Right atrium auricular region (tissue), 2 donors: ENCODE measurements around the gene BEND6. TPM values are rescaled to one million over a fixed set of nuclear protein-coding genes. Genes with fewer than 3 reads are reported as not detected.

Source experiments
- DNase-seq: peaks from one replicate; pipeline ENCODE4 v3.0.0-alpha.2; 2019; ENCODE audit warnings: low spot score
- H3K27ac ChIP-seq, 2 donors: fragments of 200-600 bp; sonication (generic); 1 replicate in 1 of 2; 2 replicates in 1 of 2; pipeline ENCODE4 v1.5.1; 2016 to 2019
- H3K27me3 ChIP-seq, 2 donors: fragments of 200-600 bp; sonication (generic); one replicate each; pipeline versions ENCODE4 v1.5.1 to v1.6.0; 2017 to 2019
- H3K36me3 ChIP-seq: fragments of 200-600 bp; sonication (generic); one replicate; pipeline ENCODE4 v1.5.1; 2016
- H3K4me1 ChIP-seq, 2 donors: fragments of 200-600 bp; sonication (generic); one replicate each; pipeline versions ENCODE4 v1.5.1 to v1.6.0; 2017 to 2019
- H3K4me3 ChIP-seq, 2 donors: fragments of 200-600 bp; sonication (generic); 1 replicate in 1 of 2; 2 replicates in 1 of 2; pipeline ENCODE4 v1.5.1; 2017 to 2019; ENCODE audit warnings: mild to moderate bottlenecking in 1 of 2, moderate library complexity in 1 of 2
- H3K9me3 ChIP-seq, 2 donors: fragments of 200-600 bp; sonication (generic); one replicate each; pipeline ENCODE4 v1.5.1; 2019
- total RNA-seq, 2 donors: library from RNA; depleted of rRNA; stranded (reverse); fragments of >200 nt; gene quantifications; one replicate each; pipeline ENCODE4 v1.1.0, GENCODE V29; 2016
- TF ChIP-seq, protein P1 (sequence below), 2 donors: fragments of 200-600 bp; sonication (generic); IDR thresholded peaks; one replicate each; pipeline ENCODE4 v1.5.1; 2019; ENCODE audit warnings: antibody characterized with exemption in 2 of 2

Gene BEND6
- total RNA-seq, 2 donors from 2014 or later = 0.43 to 5.9 TPM

DNA sequence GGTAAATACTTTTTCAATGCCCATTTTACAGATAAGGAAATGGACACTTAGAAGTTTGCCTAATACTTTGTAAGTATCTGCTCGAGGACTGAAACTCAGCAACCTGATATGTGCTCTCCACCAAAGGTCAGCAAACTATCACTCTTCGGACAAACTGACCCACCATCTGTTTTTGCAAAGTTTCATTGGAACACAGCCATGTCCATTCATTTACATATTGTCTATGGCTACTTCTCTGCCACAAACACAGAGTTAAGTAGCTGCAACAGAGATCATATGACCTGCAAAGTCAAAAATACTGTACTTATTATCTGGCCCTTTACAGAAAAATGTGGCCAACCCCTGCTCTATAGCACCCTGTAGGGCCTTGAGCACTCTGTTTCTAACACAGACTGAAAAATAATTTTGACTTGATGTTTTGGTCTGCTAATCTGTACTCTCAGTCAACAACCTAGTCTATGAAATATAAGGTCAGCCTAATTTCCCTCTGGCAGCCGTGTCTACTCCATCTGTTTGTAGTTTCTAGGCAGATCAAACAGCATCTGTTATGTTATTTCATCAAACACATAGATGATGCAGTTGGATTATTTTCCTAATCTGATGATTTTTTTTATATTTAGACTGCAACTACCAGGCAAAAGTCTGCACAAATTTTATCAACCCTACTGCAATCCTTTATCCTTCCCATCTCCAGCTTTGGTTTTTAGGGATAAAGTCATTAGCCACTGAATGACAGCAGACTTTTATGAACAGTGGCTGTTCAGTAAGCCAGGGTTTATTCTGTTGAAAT, 41.4 kb upstream of the BEND6 start:
- H3K27ac ChIP-seq = no peak overlapping the region
- no peaks in the 10 kb centered on the region for H3K27me3 ChIP-seq
- TF ChIP-seq, protein P1, sequence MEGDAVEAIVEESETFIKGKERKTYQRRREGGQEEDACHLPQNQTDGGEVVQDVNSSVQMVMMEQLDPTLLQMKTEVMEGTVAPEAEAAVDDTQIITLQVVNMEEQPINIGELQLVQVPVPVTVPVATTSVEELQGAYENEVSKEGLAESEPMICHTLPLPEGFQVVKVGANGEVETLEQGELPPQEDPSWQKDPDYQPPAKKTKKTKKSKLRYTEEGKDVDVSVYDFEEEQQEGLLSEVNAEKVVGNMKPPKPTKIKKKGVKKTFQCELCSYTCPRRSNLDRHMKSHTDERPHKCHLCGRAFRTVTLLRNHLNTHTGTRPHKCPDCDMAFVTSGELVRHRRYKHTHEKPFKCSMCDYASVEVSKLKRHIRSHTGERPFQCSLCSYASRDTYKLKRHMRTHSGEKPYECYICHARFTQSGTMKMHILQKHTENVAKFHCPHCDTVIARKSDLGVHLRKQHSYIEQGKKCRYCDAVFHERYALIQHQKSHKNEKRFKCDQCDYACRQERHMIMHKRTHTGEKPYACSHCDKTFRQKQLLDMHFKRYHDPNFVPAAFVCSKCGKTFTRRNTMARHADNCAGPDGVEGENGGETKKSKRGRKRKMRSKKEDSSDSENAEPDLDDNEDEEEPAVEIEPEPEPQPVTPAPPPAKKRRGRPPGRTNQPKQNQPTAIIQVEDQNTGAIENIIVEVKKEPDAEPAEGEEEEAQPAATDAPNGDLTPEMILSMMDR (IDR thresholded peaks at IDR 0.05) = no peak
- no peaks in the 10 kb centered on the region for H3K36me3 ChIP-seq
- DNase-seq = no peak
- no peaks in the 10 kb centered on the region for H3K9me3 ChIP-seq
- no peak overlapping the region for H3K4me3 ChIP-seq
- no peaks in the 10 kb centered on the region for H3K4me1 ChIP-seq

DNA sequence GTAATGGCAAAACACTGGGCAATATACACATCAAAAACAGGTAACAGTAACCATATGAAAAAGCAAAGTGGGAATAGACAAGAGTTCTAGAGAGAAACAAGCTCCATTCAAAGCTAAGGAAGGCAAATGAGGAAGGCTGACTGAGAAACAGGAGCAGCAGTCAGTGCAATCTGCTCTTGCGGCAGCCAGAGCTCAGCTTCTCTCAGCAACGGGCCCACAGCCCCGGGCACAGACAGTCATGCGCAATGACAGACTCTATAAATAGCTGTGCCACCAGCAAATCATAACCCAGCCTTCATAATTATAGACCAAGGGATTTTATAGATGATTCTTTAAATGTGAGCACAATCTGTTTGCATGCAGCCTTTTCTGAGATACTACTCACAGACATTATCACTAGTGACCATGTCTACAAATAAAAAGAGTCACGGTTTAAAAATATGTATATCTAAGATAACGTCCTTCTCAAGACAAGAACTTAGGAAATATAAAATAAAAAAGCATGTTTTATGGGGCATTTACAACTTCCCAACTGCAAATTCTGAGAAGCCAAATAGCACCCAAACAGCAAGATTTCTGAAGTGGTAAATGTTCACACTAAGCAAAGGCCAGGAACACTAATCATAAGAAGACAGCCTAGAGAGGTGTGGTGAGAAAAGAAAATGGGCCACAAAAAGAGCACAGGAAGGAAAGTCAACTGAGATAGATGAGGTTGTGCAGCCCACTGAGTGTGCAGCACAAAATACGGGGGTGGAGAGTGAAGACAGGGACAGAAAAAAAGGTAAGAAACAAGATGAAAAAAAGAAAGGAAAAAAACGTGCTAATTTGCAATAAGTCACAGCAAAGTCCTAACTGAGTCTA, 39.9 kb upstream of the BEND6 start:
- Histone ChIP-seq H3K36me3 (no peaks in the 10 kb centered on the region), H3K9me3 (no peaks in the 10 kb centered on the region), H3K4me1 (no peaks in the 10 kb centered on the region), H3K27me3 (no peaks in the 10 kb centered on the region), H3K27ac (no peak overlapping the region), H3K4me3 (no peak overlapping the region)
- TF ChIP-seq, protein P1 (IDR thresholded peaks at IDR 0.05) = no peak
- DNase-seq = no peak

DNA sequence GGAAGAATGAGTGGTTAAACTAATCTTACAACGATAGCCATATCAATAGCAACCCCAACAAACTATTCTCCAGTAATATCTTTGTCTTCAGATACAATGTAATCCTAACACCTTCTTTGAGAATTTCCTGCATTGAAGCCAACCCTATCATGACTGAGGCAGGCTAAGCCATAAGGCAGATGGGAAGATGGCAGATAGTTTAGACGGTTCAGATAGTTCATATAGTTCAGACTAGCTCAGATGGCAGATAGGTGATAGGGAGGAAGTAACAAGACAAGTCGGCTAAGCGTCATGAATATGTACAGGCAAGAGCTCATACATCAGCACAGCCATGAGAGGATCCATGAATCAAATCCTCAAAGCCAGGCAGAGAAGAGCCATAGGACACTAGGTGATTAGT, 39.1 kb upstream of the BEND6 start:
- Histone ChIP-seq H3K9me3 (no peaks in the 10 kb centered on the region), H3K27me3 (no peaks in the 10 kb centered on the region), H3K36me3 (no peaks in the 10 kb centered on the region), H3K27ac (no peak overlapping the region), H3K4me1 (no peaks in the 10 kb centered on the region), H3K4me3 (no peak overlapping the region)
- TF ChIP-seq, protein P1 (IDR thresholded peaks at IDR 0.05) = no peak
- no peak for DNase-seq

DNA sequence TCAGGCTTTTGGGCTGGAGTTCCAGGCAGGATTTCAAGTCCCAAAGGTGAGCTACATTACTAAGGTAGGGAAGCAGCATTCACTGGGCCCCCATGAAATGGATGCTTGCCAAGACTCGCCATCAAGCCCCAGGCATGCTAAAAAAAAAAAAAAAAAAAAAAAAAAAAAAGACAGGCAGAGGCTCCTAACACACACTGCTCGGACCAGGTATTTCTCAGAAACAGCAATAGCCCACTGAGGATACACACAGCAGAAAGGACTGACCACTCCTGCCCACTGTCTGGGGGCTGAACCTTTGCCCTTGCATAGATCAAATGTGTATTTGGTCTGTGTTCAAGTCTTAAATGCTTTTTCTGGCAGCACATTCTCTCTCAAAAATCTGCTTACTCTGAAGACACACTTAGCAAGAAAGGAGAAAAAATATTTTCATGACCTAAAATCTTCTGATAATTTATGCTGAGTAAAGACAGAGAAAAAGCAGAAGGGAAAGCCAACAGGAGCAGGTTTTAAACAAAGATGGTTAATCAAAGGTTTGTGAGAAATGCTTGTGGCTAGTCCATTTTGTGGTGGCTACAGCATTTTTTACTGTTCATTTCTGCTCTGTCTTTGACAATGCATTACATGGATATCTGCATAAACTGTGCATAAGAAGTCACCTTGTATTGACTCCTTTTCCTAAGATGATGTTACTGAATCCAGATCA, 37.9 kb upstream of the BEND6 start:
- Histone ChIP-seq H3K9me3 (no peaks in the 10 kb centered on the region), H3K4me1 (no peaks in the 10 kb centered on the region), H3K27me3 (no peaks in the 10 kb centered on the region), H3K27ac (no peak overlapping the region), H3K36me3 (no peaks in the 10 kb centered on the region), H3K4me3 (no peak overlapping the region)
- DNase-seq = no peak
- TF ChIP-seq, protein P1 (IDR thresholded peaks at IDR 0.05) = no peak

DNA sequence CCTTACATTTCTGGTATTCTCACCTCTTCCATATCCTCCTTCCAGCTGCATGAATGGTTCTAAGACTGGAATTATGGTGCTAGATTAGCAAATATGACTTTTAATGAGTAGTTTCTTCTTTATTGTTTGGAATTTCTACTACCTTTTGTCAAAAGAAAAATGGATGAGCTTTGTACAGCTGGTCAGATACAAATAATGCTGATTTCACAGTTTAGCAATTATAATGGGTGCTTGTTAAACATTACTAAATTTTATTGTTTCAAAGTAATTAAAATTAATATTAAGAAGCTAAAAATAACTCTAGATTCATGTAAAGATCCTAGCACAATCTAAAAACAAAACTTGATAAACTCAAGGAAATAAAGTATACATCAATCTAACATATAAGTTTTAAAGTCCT, 32.3 kb upstream of the BEND6 start:
- no peak overlapping the region for H3K27ac ChIP-seq
- TF ChIP-seq, protein P1 (IDR thresholded peaks at IDR 0.05) = no peak
- no peak overlapping the region for H3K4me3 ChIP-seq
- H3K36me3 ChIP-seq = no peaks in the 10 kb centered on the region
- H3K4me1 ChIP-seq = no peaks in the 10 kb centered on the region
- no peaks in the 10 kb centered on the region for H3K27me3 ChIP-seq
- H3K9me3 ChIP-seq = no peaks in the 10 kb centered on the region
- DNase-seq = no peak
